HG03097 (cell line): ENCODE results near the gene KIF22.
A peak's percentile ranks its signal among the peaks of the same experiment; 100 is the strongest.
"Not testable (repeated sequence)": the region's sequence is repeated elsewhere in the genome, so short reads cannot be mapped to it uniquely, and the experiment has no call there.

Experiments used
- ATAC-seq: cut with Tn5 transposase; IDR thresholded peaks from one replicate; pipeline ENCODE4 v1.9.1; 2021; ENCODE audit not compliant: unreplicated experiment, low FRiP score

Gene KIF22

DNA sequence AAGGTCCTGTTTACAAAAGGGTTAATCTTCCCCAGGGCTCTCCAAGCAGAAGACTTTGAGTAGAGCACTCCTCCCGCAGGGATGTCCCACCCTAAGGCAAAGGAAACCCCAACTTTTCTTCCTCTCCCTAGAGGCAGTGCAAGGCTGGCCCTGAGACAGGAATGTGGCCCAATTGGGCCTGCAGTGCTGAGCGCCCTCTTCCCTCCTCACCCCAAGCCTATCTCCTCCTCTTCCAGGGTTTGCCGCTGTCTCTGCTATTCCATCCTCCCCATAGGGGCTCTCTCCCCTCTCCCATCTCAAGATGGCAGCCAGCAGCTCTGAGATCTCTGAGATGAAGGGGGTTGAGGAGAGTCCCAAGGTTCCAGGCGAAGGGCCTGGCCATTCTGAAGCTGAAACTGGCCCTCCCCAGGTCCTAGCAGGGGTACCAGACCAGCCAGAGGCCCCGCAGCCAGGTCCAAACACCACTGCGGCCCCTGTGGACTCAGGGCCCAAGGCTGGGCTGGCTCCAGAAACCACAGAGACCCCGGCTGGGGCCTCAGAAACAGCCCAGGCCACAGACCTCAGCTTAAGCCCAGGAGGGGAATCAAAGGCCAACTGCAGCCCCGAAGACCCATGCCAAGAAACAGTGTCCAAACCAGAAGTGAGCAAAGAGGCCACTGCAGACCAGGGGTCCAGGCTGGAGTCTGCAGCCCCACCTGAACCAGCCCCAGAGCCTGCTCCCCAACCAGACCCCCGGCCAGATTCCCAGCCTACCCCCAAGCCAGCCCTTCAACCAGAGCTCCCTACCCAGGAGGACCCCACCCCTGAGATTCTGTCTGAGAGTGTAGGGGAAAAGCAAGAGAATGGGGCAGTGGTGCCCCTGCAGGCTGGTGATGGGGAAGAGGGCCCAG lies 22.4 kb downstream of the KIF22 start:
- no peak for ATAC-seq

DNA sequence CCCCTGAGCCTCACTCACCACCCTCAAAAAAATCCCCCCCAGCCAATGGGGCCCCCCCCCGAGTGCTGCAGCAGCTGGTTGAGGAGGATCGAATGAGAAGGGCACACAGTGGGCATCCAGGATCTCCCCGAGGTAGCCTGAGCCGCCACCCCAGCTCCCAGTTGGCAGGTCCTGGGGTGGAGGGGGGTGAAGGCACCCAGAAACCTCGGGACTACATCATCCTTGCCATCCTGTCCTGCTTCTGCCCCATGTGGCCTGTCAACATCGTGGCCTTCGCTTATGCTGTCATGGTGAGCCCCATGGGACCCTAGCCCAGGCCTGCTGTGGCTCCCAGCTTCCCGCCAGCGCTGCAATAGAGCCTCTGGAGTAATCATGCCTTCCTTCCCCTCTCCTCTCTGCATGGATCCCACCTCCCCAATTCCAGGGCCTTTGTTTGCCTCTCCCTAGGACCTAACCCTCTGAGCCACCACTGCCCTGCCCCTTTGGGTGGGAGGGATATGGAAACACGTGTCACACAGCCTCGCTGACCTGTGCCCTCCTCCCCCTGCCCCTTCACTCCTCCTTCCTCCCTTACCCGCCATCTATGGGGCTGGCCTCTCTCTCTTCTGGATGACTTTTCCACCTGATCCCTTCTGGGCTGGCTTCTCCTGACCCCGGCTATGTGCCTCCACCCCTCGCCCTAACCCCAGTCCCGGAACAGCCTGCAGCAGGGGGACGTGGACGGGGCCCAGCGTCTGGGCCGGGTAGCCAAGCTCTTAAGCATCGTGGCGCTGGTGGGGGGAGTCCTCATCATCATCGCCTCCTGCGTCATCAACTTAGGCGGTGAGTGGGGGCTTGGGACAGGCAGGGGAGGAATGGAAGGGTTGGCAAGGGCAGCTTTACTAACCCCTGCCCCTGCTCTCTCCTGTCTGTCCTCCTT lies 23.4 kb downstream of the KIF22 start:
- ATAC-seq: no peak

DNA sequence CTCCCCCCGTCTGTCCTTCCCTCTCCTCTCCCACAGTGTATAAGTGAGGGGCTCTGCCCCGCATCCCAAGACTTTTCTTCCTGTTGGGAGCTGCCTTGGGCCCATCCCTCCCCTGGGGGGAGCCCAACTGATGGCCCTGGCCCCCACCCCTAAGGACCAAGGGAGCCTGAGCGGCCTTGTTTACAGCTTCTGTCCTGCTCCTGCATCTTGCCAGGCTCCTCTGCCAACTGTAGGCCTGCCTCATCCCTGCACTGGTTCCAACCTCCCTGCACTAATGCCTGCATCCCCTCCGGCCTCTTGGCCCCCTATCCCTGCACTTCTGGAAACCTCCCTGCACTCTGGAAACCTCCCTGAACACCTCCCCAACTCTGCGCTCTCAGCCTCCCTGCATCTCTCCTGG lies 24.0 kb downstream of the KIF22 start:
- no peak for ATAC-seq

DNA sequence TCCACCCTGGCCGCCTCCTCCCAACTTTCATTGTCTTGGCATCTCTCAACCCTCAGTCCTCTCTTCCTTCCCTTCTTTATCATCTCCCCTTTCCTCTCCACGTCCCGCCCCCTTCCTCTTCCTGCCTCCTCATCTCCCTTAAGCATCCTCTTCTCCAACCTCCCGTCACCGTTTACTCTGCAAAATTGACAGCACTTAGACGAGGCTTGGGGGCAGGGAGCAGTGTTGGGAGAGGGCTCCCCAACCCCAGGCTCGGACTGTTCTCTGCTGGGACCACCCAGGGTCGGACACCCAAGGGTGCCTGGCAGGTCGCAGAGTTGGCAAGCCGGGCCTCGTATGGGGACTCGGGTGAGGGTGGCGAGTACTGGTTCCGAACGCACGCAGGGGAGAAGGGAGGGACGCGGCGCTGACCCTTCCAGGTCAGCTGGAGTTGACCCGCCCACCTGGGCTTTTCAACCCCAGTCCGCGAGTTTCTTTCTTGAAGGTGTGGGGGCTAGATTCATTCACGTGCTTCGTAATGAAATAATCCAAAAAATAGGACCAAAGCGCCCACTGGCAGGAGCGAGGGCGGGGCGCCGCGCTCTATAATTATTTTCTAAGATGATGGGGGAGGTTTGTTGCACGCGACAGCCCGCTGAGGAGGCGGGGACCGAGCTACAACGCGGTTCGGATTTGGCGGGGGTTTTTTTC lies 24.6 kb downstream of the KIF22 start:
- no peak for ATAC-seq

DNA sequence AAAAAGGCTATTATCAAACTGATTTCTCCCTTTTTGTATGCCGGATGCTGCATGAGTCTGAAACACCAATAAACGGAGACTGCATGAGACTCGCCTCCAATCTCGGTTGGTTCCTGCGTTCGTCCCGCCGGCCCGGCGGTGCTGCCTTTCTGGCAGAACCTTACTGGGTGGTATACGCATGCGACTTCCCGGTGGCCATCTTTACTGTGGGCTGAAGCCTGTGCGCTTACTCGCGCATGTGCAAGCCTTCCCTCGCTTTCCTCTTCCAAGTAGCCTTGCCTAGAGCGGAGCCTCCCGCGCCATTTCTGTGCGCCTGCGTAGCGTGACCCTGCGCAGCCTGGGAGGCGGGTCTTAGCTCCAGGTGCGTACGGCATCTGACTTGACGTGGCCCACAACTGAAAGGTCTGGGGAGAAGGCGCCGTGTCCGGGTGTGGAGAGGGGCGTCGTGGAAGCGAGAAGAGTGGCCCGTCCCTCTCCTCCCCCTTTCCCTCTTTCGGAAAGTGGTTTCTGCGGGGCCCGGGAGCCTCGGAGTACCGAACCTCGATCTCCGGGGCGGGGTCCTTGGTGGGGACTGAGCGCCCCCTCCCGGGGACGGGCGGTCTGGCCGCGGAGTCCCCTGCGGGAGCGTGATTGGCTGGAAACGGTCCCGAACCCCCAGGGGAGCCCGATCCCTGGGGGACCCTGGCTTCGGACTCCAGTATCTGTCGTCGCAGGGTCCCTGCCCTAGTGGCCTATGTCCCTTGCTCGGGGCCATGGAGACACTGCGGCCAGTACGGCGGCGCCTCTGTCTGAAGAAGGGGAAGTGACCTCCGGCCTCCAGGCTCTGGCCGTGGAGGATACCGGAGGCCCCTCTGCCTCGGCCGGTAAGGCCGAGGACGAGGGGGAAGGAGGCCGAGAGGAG lies 25.5 kb downstream of the KIF22 start, which contains the start of gene PAGR1:
PAGR1 (plus strand) TSS at position 360 of the 901 bp plus-strand sequence; CDS start at position 734, 374 bp downstream.
- ATAC-seq: peak; percentile 57

DNA sequence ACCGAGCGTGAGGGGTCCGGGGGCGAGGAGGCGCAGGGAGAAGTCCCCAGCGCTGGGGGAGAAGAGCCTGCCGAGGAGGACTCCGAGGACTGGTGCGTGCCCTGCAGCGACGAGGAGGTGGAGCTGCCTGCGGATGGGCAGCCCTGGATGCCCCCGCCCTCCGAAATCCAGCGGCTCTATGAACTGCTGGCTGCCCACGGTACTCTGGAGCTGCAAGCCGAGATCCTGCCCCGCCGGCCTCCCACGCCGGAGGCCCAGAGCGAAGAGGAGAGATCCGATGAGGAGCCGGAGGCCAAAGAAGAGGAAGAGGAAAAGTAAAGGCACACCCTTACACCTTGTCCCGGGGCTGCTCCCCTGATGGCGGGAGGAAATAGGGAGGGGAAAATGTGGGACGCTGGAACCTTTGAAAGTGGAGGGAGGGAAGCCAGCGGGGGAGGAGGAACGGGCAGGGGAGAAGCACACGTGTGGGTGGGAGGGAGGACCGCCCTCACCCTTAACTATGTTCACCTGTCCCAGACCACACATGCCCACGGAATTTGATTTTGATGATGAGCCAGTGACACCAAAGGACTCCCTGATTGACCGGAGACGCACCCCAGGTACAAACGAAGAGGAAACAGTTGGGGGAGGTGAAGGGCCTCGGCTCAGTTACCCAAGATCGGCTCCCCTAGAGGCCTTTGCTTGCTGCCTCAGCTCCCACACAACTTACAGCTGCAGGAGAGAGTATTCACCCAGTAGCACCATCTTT lies 26.3 kb downstream of the KIF22 start:
- ATAC-seq: peak; percentile 6

DNA sequence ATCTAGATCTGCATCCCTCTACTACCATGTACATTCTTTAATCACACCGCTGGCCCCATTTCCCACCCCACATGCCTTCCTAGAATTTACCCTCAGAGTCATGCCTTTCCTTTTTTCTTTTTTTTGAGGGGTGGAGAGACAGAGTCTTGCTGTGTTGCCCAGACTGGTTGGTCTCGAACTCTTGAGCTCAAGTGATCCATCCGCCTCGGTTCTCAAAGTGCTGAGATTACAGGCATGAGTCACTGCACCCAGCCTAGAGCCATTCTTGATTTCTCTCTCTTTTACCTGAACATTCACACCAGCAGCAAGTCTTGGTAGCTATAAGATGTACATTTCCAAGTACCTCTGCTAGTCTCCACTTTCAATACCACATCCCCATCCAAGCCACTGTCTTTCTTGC lies 27.5 kb downstream of the KIF22 start:
- no peak for ATAC-seq

DNA sequence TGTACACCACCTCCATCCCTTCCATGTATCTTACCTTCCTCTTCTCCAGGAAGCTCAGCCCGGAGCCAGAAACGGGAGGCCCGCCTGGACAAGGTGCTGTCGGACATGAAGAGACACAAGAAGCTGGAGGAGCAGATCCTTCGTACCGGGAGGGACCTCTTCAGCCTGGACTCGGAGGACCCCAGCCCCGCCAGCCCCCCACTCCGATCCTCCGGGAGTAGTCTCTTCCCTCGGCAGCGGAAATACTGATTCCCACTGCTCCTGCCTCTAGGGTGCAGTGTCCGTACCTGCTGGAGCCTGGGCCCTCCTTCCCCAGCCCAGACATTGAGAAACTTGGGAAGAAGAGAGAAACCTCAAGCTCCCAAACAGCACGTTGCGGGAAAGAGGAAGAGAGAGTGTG lies 29.0 kb downstream of the KIF22 start:
- ATAC-seq: no peak

DNA sequence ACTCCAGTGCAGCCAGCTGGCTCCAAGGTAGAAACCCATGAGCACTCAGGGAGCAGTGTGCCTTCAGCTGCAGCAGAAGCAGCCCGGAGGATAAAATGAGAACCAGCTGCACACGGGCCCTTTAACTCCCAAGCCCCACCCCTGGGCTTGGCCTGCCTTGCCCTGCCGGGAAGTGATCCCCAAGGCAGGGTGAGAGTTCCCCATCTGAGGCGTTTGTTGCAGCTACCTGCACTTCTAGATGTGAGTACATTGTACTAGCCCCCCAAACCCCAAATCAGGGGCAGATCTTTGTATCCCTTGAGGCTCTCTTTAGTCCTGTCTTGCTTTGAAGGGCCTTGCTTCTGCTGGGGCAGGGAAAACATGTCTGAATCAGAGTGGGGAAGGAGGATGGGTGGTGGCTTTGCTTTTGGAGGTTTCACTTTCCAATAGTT lies 29.7 kb downstream of the KIF22 start, which contains the start of gene MVP:
MVP (plus strand) TSS at position 192 of the 431 bp plus-strand sequence. CDS start 10,088 bp downstream, outside the sequence.
- no peak for ATAC-seq

DNA sequence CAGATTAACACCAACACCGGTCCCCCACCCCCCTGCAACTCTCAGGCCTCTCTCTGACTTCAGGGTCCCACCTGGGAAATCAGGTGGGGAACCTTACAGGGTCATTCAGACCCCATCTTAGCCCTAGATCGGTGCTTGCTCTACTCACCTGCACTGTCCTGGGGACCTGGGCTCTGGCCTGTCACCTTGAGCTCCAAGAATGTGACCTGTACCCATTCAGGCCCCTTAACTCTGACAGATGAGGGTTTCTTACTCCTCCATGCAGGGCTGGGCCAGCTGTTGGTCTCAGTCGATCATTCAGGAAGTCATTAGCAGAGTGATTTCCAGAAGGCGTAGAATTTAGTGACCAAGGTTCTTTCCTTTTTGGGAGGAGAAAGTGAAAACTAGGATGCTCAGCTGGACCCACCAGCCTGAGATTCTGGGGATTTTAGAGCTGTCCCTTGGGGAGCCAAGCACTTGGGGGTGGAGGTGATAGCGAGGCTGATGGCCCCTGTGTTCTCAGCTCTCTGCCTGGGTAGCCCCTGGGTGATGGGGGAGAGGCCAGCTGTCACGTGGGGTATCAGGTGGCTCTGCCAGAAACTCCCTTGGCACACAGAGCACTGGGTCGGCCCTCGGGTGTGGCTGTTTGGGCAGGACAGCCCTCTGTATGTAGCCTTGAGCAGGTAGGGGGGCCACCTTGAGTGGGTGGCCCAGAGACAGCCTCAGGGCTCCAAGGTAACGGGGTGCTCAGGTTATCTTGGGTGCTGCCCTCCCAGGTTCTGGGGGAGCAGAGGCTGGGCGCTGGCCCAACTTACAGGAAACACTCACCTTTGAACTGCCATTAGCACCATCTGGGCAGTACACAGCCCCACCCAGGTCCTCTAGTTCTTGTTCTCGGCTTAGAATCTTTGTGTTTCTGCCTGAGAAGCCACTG lies 30.4 kb downstream of the KIF22 start:
- peak; percentile 33 for ATAC-seq

DNA sequence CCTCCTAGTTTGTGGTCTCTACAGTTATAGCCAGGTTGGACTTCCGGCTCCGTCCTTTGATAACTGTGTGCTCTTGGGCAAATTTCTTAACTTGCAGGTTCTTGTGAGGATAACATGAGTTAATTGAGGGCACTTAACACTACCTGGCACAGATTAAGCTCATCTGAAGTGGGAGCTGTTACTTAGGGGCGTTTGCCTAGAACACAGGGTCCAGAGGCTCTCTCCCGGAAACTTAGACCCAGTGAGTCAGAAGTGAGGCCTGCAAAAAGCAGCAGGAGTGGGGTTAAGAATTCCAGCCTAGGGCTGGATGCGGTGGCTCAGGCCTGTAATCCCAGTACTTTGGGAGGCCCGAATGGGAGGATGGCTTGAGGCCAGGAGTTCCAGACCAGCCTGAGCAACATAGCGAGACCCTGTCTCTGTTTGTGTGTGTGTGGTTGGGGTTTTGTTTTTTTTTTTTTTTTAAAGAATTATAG lies 31.1 kb downstream of the KIF22 start:
- no peak for ATAC-seq

DNA sequence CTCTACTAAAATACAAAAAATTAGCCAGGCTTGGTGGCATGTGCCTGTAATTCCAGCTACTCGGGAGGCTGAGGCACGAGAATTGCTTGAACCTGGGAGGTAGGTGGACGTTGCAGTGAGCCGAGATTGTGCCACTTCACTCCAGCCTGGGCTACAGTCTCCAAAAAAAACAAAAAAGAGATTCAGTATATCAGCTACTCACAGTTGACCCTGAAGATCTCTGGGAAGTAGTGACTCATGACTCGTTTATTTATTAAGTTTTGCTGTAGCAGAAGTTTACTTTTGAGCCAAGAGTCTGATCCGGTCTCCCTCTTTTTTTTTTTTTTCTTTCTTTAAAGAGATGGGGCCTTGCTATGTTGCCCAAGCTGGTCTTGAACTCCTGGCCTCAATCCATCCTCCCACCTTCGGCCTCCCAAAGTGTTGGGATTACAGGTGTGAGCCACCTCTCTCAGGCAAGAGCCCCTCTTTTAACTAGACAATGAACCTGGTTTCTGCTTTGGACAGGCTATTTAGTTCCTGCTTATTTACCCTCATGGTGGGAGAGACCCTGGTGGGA lies 34.1 kb downstream of the KIF22 start:
- no peak for ATAC-seq

DNA sequence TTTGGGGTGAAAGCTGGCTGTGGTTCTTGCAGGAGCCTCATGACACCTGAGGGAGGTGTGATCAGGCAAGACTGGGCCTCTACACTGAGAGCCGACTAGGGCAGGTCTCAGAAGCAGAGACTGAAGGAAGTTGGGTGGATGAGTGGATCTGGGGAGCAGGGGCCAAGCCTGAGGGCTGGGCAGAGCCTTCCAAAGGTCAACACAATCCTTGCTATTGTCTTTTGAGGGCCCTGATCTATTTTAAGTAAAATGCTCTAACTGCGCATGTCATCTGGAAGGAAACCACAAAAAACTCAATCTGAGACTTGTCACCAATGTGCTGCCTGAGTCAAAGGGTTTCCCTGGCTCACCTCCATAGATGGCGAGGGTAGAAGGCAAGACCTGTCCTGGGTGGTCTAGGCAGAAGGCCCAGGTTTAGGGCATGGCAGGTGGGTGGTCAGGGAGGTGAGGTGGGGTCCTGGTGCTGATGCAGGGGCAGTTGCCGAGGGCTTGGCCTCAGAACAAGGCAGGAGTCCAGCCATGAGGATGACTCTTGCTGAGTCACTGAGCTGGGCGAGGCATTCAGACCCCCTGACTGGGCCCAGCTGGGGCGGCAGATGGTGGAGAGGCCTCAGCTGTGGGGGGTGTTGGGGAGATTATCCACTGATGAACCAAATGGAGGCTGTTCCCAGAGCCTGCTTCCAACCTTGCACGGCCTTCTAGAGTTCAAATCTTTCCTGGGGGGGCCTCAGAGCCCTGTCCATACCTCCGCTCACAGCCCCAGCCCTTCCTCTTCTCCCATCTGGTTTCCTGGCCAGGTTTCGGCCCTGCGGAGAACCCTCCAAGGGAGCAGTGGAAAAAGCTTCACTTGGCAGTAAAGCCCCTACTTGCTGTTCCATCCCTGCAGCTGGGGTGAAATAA lies 34.8 kb downstream of the KIF22 start:
- ATAC-seq: no peak

DNA sequence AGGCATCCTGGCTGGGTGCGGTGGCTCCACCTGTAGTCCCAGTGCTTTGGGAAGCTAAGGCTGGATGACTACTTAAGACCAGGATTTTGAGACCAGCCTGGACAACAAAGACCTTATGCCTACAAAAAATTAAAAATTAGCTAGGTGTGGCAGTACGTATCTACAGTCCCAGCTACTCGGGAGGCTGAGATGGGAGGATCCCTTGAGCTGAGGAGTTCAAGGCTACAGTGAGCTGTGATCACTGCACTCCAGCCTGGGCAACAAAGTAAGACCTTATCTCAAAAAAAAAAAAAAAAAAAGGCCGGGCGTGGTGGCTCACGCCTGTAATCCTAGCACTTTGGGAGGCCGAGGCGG lies 35.8 kb downstream of the KIF22 start:
- ATAC-seq: no peak

DNA sequence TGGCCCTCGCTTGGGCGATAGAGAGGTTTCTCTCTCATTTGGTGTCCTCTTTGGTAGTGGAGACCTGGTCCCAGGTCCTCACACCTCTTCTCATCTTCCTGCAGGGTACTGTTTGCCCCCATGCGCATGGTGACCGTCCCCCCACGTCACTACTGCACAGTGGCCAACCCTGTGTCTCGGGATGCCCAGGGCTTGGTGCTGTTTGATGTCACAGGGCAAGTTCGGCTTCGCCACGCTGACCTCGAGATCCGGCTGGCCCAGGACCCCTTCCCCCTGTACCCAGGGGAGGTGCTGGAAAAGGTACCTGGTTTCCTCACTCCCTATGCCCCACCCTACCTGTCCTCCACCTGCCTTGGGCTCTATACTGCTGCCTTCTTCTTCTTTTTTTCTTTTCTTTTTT lies 40.2 kb downstream of the KIF22 start:
- ATAC-seq: no peak

DNA sequence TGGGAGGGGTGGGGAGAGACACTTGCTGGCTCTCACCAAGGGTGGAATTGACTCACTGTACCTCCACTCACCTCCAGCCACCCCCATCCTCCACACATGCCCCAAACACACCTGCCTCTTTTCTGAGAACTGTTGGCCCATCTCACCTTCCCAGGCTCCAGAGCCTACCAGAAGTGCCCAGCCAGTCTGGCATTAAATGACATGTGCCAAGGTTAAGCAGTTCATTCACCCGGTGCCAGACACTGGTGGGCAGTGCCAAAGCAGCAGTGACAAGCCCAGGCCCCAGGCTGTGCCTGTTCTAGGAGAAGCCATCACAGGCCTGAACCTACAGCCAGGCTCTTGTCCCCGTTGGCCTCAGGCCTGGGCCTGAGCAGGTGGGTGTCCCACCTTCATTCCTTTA lies 40.9 kb downstream of the KIF22 start:
- no peak for ATAC-seq

DNA sequence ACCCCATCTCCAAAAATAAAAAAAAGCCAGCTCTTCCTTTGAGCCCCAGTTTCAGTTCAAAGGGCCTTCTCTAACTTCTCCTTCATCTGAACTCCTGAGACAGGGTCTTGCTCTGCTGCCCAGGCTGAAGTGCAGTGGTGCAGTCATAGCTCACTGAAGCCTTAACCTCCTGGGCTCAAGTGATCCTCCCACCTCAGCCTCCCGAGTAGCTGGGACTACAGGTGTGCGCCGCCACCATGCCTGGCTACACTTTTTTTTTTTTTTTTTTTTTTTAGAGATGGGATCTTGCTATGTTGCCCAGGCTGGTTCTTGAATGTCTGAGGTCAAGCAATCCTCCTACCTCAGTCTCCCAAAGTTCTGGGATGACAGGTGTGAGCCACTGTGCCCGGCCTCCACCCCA lies 42.7 kb downstream of the KIF22 start:
- not testable (repeated sequence) for ATAC-seq
